IgD-negative memory B cell (primary cell): ENCODE results near the gene HBM. TPM values are rescaled to one million over a fixed set of nuclear protein-coding genes. Genes with fewer than 3 reads are reported as not detected.
"Not testable (repeated sequence)": the region's sequence is repeated elsewhere in the genome, so short reads cannot be mapped to it uniquely, and the experiment has no call there.

ENCODE experiments used
- H3K27ac Mint-ChIP-seq, 3 donors: one replicate each; pipeline ENCODE4 v1.8.0; 2020 to 2022; ENCODE audit warnings: mild to moderate bottlenecking in 3 of 3, mixed read lengths in 3 of 3, moderate library complexity in 1 of 3
- H3K27me3 Mint-ChIP-seq: one replicate; pipeline ENCODE4 v1.8.0; 2021; ENCODE audit warnings: mixed read lengths
- H3K36me3 Mint-ChIP-seq: one replicate; pipeline ENCODE4 v1.8.0; 2020; ENCODE audit warnings: mild to moderate bottlenecking, mixed read lengths
- H3K4me1 Mint-ChIP-seq, 3 donors: one replicate each; pipeline ENCODE4 v1.8.0; 2020 to 2022; ENCODE audit warnings: mixed read lengths in 3 of 3, mild to moderate bottlenecking in 1 of 3
- H3K4me3 Mint-ChIP-seq, 4 donors: one replicate each; pipeline ENCODE4 v1.8.0; 2020 to 2022; ENCODE audit warnings: mild to moderate bottlenecking in 4 of 4, mixed read lengths in 4 of 4, moderate library complexity in 3 of 4
- H3K9me3 Mint-ChIP-seq, 3 donors: one replicate each; pipeline ENCODE4 v1.8.0; 2020 to 2021; ENCODE audit warnings: mixed read lengths in 3 of 3, mild to moderate bottlenecking in 1 of 3
- polyA plus RNA-seq: library from polyadenylated mRNA; unstranded; fragments of 300-500 nt; fragmentation: Illumina TruSeq; gene quantifications from one replicate; pipeline ENCODE4 v1.2.3, GENCODE V29; 2021

HBM gene
- polyA plus RNA-seq, 1 donor from 2014 or later = not detected

GRCh38 chr16:211631-212180, 45.9 kb downstream of the HBM start:
- not testable (repeated sequence) for H3K36me3 Mint-ChIP-seq, H3K4me1 Mint-ChIP-seq, H3K4me3 Mint-ChIP-seq, H3K27me3 Mint-ChIP-seq, H3K9me3 Mint-ChIP-seq
- peak overlapping the region in 1 of 3 donors; percentile 62 for H3K27ac Mint-ChIP-seq

GRCh38 chr16:212999-213398, 47.2 kb downstream of the HBM start:
- no peak overlapping the region for H3K4me3 Mint-ChIP-seq
- H3K36me3 Mint-ChIP-seq = peaks cover 5% of the 10 kb centered on the region
- H3K27me3 Mint-ChIP-seq = no peaks in the 10 kb centered on the region
- H3K4me1 Mint-ChIP-seq = peaks cover 0 to 5% (median 0%) of the 10 kb centered on the region in 3 donors
- H3K9me3 Mint-ChIP-seq = no peaks in the 10 kb centered on the region
- H3K27ac Mint-ChIP-seq = no peak overlapping the region

Other genes starting within 250 kb of the HBM start
- gene POLR3K, start 112.4 kb upstream of the HBM start, polyA plus RNA-seq = 45.2 TPM
- gene SNRNP25, start 112.2 kb upstream of the HBM start, polyA plus RNA-seq = 39.1 TPM
- not detected for gene RHBDF1, start 93.3 kb upstream of the HBM start, polyA plus RNA-seq
- gene MPG, start 87.8 kb upstream of the HBM start, polyA plus RNA-seq = 87.6 TPM
- gene NPRL3, start 27.3 kb upstream of the HBM start, polyA plus RNA-seq = 15.2 TPM
- gene HBZ, start 13.3 kb upstream of the HBM start, polyA plus RNA-seq = not detected
- gene HBA2, start 6.9 kb downstream of the HBM start, polyA plus RNA-seq = 88.3 TPM
- gene HBA1, start 10.7 kb downstream of the HBM start, polyA plus RNA-seq = 12.1 TPM
- gene HBQ1, start 14.5 kb downstream of the HBM start, polyA plus RNA-seq = not detected
- 17.6 TPM for gene LUC7L, start 63.5 kb downstream of the HBM start, polyA plus RNA-seq
- 31.5 TPM for gene FAM234A, start 68.8 kb downstream of the HBM start, polyA plus RNA-seq
- not detected for gene RGS11, start 110.0 kb downstream of the HBM start, polyA plus RNA-seq
- gene ARHGDIG, start 114.6 kb downstream of the HBM start, polyA plus RNA-seq = not detected
- not detected for gene PDIA2, start 117.2 kb downstream of the HBM start, polyA plus RNA-seq
- gene AXIN1, start 186.7 kb downstream of the HBM start, polyA plus RNA-seq = 1.6 TPM
- gene MRPL28, start 204.6 kb downstream of the HBM start, polyA plus RNA-seq = 69.8 TPM
- gene PGAP6, start 216.0 kb downstream of the HBM start, polyA plus RNA-seq = 7.3 TPM
- 106 TPM for gene NME4, start 231.2 kb downstream of the HBM start, polyA plus RNA-seq
- 7.2 TPM for gene DECR2, start 235.9 kb downstream of the HBM start, polyA plus RNA-seq